GM19452 (cell line): ENCODE data around the gene CLIC4.
"Not testable (repeated sequence)": the region's sequence is repeated elsewhere in the genome, so short reads cannot be mapped to it uniquely, and the experiment has no call there.

ENCODE experiments used
- ATAC-seq: cut with Tn5 transposase; IDR thresholded peaks from one replicate; pipeline ENCODE4 v1.9.1; 2021; ENCODE audit not compliant: unreplicated experiment

CLIC4 gene

DNA sequence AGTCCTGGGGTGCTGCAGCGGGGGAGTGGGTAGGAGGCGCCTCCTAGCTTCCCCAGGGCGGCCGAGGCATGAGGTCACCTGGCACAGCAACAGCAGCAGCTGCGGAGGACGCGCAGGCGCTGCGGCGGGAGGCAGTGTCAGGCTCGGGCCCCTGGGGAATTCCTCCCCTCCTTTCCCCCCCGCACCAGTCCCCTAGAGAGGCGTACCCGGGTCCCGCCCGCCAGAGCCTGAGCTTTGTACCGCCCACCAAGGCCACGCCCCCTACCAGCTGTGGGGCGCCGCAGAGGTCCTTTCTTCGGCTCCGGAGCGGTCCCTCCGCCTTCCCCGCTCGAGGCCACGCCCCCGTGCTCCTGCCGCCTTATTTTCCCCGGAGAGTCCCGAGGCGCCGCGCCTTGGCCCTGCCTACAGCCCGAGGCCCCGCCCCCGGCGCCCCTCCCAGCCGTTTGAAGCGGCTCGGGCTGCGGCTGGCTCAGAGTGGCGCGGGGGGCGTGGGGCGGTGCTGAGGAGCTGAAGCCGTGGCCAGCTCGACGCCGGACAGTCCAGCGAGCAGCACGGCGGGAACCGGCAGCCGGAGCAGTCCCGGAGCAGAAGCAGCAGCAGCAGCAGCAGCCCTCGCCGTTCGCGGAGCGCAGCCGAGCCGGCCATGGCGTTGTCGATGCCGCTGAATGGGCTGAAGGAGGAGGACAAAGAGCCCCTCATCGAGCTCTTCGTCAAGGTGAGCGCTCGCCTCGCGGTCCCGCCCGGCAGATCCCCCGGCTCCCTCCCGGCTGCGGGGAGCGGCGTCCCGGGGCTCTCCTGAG, at the start of gene CLIC4:
TSS of gene CLIC4 (plus strand) at position 537 of the 800 bp plus-strand sequence. CDS start at position 644, 107 bp downstream.
- ATAC-seq = peak; percentile 71

DNA sequence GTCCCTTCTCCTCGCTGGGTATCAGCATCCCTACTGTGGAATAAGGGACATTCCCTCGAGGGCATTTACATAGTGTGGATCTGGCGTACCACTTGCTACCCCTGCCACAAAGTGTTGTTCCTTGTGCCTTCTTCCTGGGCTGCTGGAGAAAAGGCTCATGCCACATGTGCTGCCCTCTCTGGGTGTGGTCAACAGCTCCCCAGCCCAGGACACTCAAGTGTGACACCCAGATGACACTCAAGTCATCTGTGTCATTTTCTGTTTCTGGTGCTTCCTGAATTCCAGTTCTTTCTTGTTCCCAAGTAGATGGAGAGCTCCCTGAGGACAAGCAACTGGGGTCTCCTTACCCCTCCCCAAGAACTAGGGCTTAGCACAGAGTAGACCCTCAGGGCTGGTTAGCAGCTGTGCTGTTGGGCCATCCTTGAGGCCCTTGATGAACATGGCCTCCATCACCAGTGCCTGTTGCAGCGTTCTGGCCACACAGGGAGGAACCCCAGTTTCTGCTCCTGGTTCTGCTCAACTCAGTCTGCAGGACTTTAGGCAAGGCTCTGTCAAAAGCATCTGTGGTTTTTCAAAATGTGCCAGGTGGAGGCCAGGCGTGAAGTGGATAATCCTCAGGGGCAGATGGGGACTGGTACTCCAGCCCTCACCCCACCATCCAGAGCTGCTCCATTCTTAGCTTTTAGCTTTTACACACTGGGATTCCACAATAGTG, 49.0 kb upstream of the CLIC4 start:
- ATAC-seq = no peak

DNA sequence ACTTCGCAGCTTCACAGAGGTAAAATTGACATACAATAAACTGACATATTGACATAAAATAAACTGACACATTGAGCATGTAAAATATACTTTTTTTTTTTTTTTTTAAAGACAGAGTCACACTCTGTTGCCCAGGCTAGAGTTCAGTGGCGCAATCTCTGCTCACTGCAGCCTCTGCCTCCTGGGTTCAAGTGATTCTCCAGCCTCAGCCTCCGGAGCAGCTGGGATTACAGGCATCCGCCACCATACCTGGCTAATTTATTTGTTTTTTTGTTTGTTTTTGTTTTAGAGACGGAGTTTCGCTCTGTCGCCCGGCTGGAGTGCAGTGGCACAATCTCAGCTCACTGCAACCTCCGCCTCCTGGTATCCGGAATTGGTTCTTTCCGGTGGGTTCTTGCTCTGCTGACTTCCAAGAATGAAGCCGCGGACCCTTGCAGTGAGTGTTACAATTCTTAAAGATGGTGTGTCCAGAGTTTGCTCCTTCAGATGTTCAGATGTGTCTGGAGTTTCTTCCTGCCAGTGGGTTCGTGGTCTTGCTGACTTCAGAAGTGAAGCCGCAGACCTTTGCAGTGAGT, 48.4 kb upstream of the CLIC4 start:
- no peak for ATAC-seq

DNA sequence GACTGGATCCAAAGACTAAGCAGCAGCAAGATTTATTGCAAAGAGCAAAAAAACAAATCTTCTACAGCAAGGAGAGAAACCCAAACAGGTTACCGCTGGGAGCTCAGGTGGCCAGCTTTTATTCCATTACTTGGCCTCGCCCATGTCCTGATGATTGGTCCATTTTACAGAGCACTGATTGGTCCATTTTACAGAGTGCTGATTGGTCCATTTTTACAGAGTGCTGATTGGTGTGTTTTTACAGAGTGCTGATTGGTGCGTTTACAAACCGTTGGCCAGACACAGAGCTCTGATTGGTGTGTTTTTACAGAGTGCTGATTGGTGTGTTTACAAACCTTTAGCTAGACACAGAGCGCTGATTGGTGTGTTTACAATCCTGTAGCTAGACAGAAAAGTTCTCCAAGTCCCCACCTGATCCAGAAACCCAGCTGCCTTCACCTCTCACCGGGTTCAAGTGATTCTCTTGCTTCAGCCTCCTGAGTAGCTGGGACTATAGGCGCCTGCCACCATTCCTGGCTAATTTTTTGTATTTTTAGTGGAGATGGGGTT, 47.7 kb upstream of the CLIC4 start:
- ATAC-seq = not testable (repeated sequence)

DNA sequence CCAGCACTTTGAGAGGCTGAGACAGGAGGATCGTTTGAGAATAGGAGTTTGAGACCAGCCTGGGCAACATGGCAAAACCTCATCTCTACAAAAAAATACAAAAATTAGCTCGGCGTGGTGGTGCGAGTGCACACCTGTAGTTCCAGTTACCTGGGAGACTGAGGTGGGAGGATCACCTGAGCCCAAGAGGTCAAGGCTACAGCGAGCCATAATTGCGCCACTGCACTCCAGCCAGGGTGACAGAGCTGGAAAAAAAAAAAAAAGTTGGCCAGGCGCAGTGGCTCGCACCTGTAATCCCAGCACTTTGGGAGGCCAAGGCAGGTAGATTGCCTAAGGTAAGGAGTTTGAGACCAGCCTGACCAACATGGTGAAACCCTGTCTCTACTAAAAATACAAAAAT, 46.9 kb upstream of the CLIC4 start:
- ATAC-seq = not testable (repeated sequence)

DNA sequence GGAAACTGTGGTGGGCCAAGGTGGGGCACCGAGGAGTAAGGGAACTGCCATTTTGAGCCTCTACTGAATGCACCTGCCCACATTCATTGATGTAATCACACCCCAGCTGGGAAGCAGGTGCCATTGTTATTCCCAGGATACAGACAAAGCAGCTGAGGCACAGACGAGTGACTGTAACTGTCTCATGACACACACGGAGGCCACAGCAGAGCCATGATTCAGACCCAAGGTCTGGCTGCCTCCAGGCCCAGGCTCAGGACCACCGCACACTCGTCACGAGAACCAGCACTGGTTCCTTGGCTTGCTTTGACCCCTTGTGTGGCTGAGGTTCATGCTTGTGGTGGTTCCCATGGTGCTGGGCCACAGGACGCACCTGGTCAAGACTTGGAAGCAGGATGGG, 45.6 kb upstream of the CLIC4 start:
- no peak for ATAC-seq

DNA sequence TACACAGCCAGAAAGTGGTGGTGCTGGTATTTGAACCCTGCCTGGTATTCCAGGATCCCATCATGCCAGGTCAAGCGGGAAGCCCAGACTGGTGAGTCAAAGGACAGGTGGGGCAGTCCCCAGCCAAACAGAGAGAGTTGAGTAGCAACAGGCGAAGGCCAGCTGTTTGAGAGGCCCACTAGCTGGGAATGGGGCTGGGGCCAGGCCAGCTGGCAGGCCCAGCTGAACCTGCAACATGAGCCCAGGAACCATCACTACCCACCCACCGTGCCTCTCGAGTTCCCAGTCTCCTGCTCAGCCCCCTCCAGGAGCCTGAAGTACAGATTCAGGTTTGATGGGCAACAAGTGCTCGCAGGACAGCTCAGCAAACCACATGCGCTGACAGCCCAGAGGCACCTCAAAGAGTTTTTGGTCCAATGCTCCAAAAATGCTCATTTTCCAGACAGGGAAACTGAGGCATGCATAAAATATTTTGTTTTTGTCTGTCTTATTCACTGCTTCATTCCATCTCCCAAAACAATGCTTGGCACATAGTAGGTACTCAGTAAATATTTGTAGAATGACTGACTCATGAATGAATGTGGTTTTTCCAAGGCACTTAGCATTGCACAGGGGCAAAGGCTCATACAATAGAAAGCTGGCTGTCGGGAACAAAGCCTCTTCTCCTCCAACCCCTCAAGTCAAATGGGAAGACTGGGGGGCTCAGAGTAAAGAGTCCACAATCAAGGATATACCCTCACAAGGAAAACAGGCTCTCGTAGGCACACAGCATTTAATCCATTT, 42.5 kb upstream of the CLIC4 start:
- ATAC-seq = no peak

DNA sequence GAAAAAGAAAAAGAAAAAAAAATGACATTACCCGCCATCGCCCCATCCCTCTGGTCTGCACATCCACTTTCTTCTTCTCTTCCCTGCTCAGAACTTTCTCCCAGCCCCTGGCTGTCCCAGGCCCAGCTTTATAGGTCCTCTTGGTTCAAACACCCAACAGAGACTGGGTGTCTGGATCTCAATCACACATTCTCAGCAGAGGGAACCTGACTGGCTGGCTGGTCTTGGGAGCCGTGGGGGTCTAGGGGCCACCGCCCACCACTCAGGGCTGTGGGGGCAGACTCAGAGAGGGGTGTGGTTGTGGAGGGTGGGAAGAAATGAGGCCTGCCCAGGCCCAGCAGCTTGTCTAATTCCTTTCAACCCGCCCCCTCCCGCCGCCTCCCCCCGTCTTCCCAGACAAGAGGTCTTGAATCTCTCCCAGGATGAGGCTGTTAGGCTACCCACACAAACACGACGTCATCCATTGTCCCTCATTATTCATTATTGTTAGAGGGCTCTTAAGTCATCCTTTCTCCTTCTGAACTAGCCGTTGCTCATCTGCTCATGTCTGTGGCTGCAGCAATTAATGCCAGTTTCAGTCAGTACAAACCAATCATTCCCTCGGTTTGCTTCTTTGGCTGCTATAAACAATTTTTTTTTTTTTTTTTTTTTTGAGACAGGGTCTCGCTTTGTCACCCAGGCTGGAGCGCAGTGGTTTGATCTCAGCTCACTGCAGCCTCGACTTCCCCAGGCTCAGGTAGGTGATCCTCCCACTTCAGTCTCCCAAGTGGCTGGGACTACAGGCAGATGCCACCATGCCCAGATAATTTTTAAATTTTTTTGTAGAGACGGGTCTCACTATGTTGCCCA, 40.6 kb upstream of the CLIC4 start:
- ATAC-seq = no peak

DNA sequence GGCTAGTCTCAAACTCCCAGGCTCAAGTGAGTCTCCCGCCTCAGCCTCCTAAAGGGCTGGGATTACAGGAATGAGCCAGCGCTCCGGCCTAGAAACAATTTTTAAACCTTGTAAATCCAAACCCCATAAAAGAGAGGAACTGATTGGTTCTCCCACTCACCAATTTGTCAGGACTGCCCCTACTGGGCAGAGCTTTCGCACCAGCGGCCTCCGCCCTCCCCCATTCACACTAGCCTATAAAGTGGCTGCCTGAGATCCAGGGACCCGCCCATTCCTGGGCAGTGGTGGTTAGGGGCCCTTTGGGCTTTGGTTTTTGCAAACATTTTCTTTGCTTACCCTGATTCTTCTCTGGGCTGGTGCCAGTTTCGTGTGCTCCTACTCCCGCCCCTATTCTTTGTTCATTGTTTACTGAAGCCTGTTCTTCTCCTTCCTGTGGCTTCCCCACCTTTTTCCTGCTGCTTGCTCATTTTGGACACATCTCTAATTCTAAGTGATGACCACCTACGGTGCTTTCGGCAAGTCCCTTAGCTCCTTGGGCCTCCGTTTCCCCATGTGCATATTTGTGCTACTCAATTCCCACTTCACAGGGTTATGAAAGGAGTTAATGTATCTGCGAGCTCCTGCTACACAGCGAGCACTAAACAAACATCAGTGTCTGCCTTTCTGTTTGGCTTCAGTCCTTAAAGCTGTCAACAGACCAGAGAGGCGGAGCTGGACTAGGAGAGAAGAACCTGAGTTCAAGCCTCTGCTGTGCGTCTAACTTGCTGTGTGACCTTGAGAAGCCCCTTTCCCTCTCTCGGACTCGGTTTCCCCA, 39.8 kb upstream of the CLIC4 start:
- no peak for ATAC-seq

DNA sequence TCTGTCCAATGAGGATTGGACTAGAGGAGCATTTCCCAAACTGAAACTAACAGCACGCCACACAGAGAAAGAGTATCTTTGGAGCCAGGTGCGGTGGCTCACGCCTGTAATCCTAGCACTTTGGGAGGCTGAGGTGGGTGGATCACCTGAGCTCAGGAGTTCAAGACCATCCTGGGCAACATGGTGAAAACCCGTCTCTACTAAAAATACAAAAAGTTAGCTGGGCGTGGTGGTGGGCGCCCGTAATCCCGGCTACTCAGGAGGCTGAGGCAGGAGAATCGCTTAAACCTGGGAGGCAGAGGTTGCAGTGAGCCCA, 39.2 kb upstream of the CLIC4 start:
- not testable (repeated sequence) for ATAC-seq

DNA sequence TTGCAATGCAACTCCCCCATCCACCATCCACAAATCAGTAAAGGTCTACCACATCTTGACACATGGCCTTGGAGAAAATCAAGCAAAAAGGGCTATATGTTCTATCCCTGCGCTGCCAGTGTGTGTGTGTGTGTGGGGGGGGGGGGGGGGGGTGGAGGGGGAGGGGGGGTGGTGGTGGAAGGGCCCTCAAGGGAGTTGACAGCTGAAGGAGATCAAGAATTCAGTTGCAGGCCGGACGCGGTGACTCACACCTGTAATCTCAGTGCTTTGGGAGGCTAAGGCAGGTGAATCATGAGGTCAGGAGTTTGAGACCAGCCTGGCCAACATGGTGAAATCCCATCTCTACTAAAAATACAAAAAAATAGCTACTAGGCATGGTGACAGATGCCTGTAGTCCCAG, 37.6 kb upstream of the CLIC4 start:
- no peak for ATAC-seq

DNA sequence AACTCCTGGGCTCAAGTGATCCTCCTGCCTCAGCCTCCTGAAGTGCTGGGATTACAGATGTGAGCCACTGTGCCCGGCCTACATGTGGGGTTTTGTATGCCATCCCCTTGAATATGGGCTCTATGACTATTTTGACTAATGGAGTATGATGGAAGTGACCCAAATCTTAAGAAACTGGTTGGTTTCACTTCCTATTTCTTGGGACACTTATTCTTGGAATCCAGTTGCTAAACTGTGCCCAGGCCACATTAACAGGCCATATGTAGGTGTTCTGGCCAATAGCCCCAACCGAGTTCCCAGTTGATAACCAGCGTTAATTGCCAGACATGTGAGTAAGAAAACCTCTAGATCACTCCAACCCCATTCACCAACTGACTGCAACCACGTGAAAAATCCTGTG, 36.3 kb upstream of the CLIC4 start:
- ATAC-seq = no peak

DNA sequence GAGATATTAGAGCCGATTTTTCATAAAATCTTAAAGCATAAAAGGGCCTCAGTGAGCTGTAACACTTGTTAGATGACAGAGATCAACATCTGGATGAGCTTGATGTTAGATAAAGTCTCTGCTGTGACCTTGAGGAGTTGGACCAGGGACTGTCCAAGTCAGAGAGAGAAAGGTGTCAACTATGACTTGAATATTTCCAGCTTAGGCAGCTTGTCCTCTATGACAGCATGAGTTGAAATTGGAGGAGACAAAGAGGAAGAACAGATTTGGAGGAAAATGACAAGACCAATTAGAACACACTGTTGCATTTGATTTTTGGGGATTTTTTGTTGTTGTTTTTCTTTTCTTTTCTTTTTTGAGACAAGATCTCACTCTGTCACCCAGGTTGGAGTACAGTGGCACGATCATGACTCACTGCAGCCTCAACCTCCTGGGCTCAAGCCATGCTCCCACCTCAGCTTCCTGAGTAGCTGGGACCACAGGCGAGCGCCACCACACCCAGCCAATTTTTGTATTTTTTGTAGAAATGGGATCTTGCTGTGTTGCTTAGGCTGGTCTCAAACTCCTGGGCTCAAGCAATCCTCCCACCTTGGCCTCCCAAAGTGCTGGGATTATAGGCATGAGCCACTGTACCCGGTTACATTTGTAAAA, 35.3 kb upstream of the CLIC4 start:
- ATAC-seq = no peak

DNA sequence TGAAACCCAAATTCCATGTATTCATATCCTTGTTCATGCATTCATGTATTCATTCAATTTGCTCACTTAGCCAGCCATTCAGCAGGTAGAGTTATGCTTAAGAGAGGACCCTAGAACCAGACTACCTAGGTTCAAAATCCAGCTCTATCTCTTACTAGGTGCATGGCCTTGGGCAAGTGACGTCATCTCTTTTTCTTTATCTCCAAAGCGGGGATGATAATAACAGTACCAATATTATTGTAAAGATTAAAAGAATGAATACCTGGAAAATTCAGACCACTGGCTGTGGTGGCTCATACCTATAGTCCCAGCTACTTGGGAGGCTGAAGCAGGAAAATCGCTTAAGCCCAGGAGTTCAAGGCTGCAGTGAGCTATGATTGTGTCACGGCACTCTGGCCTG, 33.9 kb upstream of the CLIC4 start:
- ATAC-seq = no peak

DNA sequence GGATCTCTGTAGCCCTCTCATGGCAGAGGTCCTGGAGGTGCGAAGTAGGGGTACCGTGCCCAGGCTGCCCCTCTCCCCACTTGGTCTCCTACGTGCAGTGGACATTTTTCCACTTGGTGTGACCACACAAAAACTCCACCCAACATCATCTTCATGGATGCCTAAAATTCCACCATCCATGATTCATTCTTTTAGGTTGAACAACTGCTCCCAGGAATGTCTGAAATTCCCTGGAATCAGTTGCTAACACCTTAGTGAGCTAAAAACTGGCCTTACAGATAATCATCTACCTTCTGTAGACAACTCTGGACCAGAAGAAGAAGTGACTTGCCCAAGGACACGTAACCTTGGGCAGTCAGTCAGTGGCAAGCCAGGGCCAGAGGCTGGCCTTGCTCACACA, 32.1 kb upstream of the CLIC4 start:
- no peak for ATAC-seq

DNA sequence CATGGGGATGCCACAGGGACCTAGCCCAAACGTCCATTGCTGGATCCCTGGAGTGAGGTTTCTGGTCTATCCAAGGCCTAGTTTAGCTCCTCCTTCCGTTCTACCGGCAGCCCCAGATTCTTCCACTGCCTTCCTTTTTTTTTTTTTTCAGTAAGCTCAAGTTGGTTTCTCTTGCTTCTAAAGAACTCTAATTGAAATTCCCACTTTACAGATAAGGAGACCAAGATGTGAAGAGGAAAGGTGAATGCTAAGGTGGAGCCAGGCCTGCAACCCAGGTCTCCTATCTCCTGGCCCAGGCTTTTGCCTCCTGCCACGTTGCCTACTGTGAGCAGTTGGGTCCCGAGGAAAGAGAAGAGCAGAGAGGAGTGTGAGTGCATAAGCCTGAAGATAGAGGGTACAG, 31.5 kb upstream of the CLIC4 start:
- ATAC-seq = no peak

DNA sequence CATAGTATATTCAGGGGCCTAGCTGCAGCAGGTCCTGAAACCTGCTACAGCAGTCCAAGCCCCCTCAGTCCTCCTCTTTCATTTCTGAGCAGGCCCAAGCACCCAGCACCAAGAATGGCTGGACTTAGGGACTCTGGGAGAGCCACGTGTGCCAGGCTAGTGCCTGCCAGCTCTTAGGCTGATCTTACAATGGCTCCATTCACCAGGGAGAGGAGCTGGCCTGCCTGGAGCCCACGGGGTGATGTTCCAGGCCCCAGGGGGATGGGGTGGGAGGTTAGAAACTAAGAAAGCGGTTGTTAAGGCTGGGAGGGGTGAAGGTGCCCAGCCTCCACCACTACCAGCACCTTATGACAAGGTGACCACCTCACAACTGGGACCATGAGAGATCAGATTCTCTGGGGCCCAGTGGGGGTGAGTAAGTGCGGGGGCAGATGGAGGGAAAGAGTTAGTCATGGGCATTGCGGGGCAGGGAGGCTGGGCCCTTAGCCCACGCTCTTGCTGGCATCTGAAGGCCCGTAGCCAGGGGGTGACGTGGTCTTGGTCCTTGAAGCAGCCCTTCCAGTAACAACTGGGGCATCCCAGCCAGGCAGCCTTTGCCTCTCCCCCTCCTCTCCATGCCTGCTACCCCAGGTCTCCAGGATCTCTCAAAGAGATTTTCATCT, 30.3 kb upstream of the CLIC4 start:
- ATAC-seq = no peak

DNA sequence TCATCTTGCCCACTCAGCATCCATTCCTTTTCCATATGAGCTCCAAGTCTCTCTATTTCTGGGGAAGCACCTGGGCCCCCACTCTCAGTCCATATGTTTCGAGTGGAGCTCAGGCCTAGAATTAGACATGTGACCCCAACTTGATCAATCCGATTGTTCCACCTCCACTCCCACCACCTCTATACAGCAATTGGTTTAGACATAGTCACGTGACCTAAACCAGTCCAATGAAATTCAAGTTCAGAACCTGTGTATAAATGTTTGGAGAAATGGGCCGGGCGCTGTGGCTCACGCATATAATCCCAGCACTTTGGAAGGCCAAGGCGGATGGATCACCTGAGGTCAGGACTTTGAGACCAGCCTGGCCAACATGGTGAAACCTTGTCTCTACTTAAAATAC, 29.6 kb upstream of the CLIC4 start:
- ATAC-seq = no peak
